Neural cell (in vitro differentiated cells): ENCODE results near the gene PCSK7.
"Not testable (repeated sequence)": the region's sequence is repeated elsewhere in the genome, so short reads cannot be mapped to it uniquely, and the experiment has no call there.

ENCODE experiments used
- EP300 ChIP-seq: fragments of 450-650 bp; conservative IDR thresholded peaks from 2 replicates; pipeline ENCODE4 v1.6.1; 2014; ENCODE audit warnings: antibody characterized with exemption, mild to moderate bottlenecking, moderate library complexity; ENCODE audit not compliant: poor library complexity, severe bottlenecking
- EZH2 ChIP-seq: fragments of 200-600, 300-800 bp; shearing (Covaris generic), sonication (generic); IDR thresholded peaks from 2 replicates; pipeline ENCODE4 v1.6.1; 2014; ENCODE audit warnings: antibody characterized with exemption, low read length, borderline replicate concordance, mild to moderate bottlenecking; ENCODE audit not compliant: insufficient read depth, poor library complexity, severe bottlenecking
- MXI1 ChIP-seq: fragments of 450-650 bp; conservative IDR thresholded peaks from 2 replicates; pipeline ENCODE4 v1.6.1; 2014; ENCODE audit warnings: antibody characterized with exemption, mild to moderate bottlenecking; ENCODE audit not compliant: poor library complexity, severe bottlenecking
- POLR2AphosphoS5 ChIP-seq: IDR thresholded peaks from 2 replicates; pipeline ENCODE4 v1.6.1; 2012
- SMC3 ChIP-seq: fragments of 450-650 bp; conservative IDR thresholded peaks from 2 replicates; pipeline ENCODE4 v1.6.1; 2014; ENCODE audit warnings: antibody characterized with exemption, mild to moderate bottlenecking, moderate library complexity; ENCODE audit not compliant: poor library complexity
- TAF1 ChIP-seq: IDR thresholded peaks from 2 replicates; pipeline ENCODE4 v1.6.1; 2012; ENCODE audit warnings: low read depth
- TF ChIP-seq, protein P1 (sequence below): fragments of 450-650 bp; IDR thresholded peaks from 2 replicates; pipeline ENCODE4 v1.5.1; 2014; ENCODE audit warnings: antibody characterized with exemption, mild to moderate bottlenecking, moderate library complexity; ENCODE audit not compliant: poor library complexity, severe bottlenecking
- TF ChIP-seq, protein P2 (sequence below): IDR thresholded peaks from 2 replicates; pipeline ENCODE4 v1.6.1; 2012; ENCODE audit warnings: borderline replicate concordance

GRCh38 chr11:117206111-117206510, 25.8 kb downstream of the PCSK7 start:
- TF ChIP-seq, protein P1, sequence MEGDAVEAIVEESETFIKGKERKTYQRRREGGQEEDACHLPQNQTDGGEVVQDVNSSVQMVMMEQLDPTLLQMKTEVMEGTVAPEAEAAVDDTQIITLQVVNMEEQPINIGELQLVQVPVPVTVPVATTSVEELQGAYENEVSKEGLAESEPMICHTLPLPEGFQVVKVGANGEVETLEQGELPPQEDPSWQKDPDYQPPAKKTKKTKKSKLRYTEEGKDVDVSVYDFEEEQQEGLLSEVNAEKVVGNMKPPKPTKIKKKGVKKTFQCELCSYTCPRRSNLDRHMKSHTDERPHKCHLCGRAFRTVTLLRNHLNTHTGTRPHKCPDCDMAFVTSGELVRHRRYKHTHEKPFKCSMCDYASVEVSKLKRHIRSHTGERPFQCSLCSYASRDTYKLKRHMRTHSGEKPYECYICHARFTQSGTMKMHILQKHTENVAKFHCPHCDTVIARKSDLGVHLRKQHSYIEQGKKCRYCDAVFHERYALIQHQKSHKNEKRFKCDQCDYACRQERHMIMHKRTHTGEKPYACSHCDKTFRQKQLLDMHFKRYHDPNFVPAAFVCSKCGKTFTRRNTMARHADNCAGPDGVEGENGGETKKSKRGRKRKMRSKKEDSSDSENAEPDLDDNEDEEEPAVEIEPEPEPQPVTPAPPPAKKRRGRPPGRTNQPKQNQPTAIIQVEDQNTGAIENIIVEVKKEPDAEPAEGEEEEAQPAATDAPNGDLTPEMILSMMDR: not testable (repeated sequence)
- TF ChIP-seq POLR2AphosphoS5, EP300, EZH2, SMC3, TAF1, MXI1: not testable (repeated sequence)
- TF ChIP-seq, protein P2, sequence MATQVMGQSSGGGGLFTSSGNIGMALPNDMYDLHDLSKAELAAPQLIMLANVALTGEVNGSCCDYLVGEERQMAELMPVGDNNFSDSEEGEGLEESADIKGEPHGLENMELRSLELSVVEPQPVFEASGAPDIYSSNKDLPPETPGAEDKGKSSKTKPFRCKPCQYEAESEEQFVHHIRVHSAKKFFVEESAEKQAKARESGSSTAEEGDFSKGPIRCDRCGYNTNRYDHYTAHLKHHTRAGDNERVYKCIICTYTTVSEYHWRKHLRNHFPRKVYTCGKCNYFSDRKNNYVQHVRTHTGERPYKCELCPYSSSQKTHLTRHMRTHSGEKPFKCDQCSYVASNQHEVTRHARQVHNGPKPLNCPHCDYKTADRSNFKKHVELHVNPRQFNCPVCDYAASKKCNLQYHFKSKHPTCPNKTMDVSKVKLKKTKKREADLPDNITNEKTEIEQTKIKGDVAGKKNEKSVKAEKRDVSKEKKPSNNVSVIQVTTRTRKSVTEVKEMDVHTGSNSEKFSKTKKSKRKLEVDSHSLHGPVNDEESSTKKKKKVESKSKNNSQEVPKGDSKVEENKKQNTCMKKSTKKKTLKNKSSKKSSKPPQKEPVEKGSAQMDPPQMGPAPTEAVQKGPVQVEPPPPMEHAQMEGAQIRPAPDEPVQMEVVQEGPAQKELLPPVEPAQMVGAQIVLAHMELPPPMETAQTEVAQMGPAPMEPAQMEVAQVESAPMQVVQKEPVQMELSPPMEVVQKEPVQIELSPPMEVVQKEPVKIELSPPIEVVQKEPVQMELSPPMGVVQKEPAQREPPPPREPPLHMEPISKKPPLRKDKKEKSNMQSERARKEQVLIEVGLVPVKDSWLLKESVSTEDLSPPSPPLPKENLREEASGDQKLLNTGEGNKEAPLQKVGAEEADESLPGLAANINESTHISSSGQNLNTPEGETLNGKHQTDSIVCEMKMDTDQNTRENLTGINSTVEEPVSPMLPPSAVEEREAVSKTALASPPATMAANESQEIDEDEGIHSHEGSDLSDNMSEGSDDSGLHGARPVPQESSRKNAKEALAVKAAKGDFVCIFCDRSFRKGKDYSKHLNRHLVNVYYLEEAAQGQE: not testable (repeated sequence)
